CD4-positive, alpha-beta T cell treated with Interleukin-4 for 1 hour (primary cell): Measurements from ENCODE around the gene ALDOA.

Experiments
- DNase-seq, 2 donors: peaks; one replicate each; pipeline ENCODE4 v3.0.0-alpha.2; 2020 to 2022

ALDOA gene

GRCh38 chr16:30070490-30070889 lies 4.9 kb downstream of the ALDOA start:
- DNase-seq: no peak

- DNase-seq: peak; percentile 88 to 89
Measured at GRCh38 chr16:30075503-30076275, 10.1 kb downstream of the ALDOA start, which contains the start of gene PPP4C. PPP4C (plus strand) TSS chr16:30075994; CDS start chr16:30076378, 384 bp downstream.

- no peak for DNase-seq
Measured at GRCh38 chr16:30076276-30076791, 10.8 kb downstream of the ALDOA start.

GRCh38 chr16:30077656-30078055 lies 12.1 kb downstream of the ALDOA start:
- DNase-seq: no peak

GRCh38 chr16:30078744-30079143 lies 13.2 kb downstream of the ALDOA start:
- no peak for DNase-seq

- DNase-seq: no peak
Measured at GRCh38 chr16:30079480-30079879, 13.9 kb downstream of the ALDOA start.

- no peak for DNase-seq
Measured at GRCh38 chr16:30082545-30083090, 17.1 kb downstream of the ALDOA start.

GRCh38 chr16:30083216-30084055 lies 17.9 kb downstream of the ALDOA start:
- DNase-seq: no peak

GRCh38 chr16:30084096-30084815 lies 18.7 kb downstream of the ALDOA start:
- DNase-seq: no peak

GRCh38 chr16:30084816-30085159 lies 19.2 kb downstream of the ALDOA start:
- DNase-seq: no peak

GRCh38 chr16:30085247-30085646 lies 19.7 kb downstream of the ALDOA start:
- no peak for DNase-seq

- DNase-seq: no peak
Measured at GRCh38 chr16:30085820-30086219, 20.3 kb downstream of the ALDOA start.

GRCh38 chr16:30086291-30087140 lies 21.0 kb downstream of the ALDOA start:
- no peak for DNase-seq

GRCh38 chr16:30087181-30087898 lies 21.8 kb downstream of the ALDOA start:
- DNase-seq: peak in 1 of 2 donors; percentile 59

GRCh38 chr16:30088237-30088831 lies 22.8 kb downstream of the ALDOA start:
- no peak for DNase-seq

GRCh38 chr16:30088832-30089624 lies 23.5 kb downstream of the ALDOA start:
- DNase-seq: no peak

- no peak for DNase-seq
Measured at GRCh38 chr16:30090610-30091331, 25.2 kb downstream of the ALDOA start.

- peak; percentile 92 to 93 for DNase-seq
Measured at GRCh38 chr16:30091474-30092372, 26.2 kb downstream of the ALDOA start, which contains the start of gene TBX6. TBX6 (minus strand) TSS chr16:30091924; CDS start chr16:30091193, 731 bp downstream.
